Left colon (tissue), 2 donors: ENCODE data around the gene MED19. TPM values are rescaled to one million over a fixed set of nuclear protein-coding genes. Genes with fewer than 3 reads are reported as not detected.
"Not testable (repeated sequence)": the region's sequence is repeated elsewhere in the genome, so short reads cannot be mapped to it uniquely, and the experiment has no call there.

Experiments used
- ATAC-seq: fragments of 200-7000 bp; cut with Tn5 transposase; one replicate; pipeline ENCODE4 v1.9.1; 2020; ENCODE audit warnings: mild to moderate bottlenecking, moderate library complexity
- DNase-seq, 2 donors: peaks; one replicate each; pipeline ENCODE4 v3.0.0-alpha.2; 2020
- intact Hi-C, 2 donors: fragments of 100-400 bp; cut with DNase I in 1 of 2; cut with micrococcal nuclease in 1 of 2; formaldehyde crosslinking; loops; one replicate each; pipeline versions ENCODE4 v1.11.2 to v1.14.0; 2022; cut with DNase I, micrococcal nuclease
- total RNA-seq, 2 donors: library from RNA; stranded (reverse); fragmentation: NEBNext Ultra II Directional; extraction: Animal tissue kit (Norgen Biotek cat#: 25700); gene quantifications; one replicate each; pipeline ENCODE4 v1.2.1, GENCODE V29; 2021
- donor health status: DM: no; HTN: no; CAD: no.
- donor health status: DM: yes; HTN: yes; CAD: no.

Gene MED19
- total RNA-seq, 2 donors from 2014 or later = 10.4 to 12.1 TPM

DNA sequence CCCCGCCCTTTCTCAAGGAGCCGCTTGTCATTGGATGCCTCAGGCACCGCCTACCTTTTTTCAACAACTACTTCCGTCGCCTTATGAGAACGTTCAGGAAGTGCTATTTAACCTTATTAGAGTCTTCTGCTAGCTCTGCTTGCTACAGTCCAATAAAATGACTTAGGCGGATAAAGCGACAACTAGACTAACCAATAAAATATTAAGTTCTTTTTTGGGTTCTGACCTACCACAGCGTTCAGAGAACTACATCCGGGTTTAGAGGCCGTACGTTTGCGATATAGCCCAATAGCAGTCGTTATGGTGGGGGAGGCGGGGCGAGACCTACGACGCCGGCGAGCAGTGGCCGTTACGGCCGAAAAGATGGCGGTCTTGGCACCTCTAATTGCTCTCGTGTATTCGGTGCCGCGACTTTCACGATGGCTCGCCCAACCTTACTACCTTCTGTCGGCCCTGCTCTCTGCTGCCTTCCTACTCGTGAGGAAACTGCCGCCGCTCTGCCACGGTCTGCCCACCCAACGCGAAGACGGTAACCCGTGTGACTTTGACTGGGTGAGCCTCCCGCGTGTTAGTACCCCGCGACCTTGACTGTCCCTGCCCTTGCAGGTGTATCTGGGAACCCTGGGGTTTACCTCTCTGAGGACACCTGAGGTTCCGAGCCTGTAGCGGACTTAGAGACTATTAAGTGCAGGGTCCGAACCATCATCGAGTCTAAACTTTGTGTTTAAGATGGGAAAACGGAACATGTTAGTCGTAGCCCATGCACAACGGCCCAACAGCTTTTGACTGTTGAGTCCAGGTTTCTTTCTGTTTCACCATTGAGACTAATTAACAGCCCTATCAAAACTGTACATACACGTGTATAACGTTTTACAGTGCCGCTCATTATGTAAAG lies 488 bp upstream of the MED19 start, which contains the start of gene TMX2:
TMX2 (plus strand) TSS at position 338 of the 895 bp plus-strand sequence; CDS start at position 364, 26 bp downstream.
- DNase-seq = peak; percentile 95
- intact Hi-C loops = no loop called here

DNA sequence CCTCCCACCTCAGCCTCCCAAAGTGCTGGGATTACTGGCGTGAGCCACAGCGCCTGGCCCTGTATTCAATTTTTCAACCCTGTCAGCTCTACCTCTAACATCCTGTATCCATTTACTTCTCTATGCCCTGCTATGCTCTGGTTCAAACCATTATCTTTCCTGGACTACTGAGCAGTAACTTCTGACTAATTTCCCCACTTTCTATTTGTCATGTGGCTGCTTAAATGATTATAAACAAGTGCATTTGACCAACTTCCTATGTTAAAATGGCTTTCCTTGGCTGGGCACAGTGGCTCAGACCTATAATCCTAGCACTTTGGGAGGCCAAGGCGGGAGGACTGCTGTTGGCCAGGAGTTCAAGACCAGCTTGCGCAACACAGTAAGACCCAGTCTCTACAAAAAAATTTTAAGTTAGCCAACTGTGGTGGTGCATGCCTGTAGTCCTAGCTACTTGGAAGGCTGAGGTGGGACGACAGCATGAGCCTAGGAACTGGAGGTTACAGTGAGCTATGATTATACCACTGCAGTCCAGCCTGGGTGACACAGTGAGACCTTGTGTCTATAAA lies 2.1 kb downstream of the MED19 start:
- no peak for ATAC-seq
- DNase-seq = no peak
- intact Hi-C loops = no loop called here

More for the DNA sequence above, 488 bp upstream of the MED19 start, which contains the start of gene TMX2:
- peak; percentile 86 for ATAC-seq

DNA sequence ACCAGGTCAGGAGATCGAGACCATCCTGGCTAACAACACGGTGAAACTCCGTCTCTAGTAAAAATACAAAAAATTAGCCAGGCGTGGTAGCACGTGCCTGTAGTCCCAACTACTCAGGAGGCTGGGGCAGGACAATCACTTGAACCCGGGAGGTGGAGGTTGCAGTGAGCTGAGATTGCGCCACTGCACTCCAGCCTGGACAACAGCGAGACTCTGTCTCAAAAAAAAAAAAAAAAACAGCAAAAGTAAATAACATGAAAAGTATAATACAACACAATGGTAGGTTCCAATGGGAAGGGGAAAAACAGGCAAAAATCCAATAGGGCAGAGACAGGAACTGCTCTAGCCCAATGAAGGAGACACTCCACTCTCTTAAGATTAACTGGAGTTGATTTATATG lies 6.6 kb downstream of the MED19 start:
- DNase-seq, ATAC-seq, intact Hi-C loops: not testable (repeated sequence)

DNA sequence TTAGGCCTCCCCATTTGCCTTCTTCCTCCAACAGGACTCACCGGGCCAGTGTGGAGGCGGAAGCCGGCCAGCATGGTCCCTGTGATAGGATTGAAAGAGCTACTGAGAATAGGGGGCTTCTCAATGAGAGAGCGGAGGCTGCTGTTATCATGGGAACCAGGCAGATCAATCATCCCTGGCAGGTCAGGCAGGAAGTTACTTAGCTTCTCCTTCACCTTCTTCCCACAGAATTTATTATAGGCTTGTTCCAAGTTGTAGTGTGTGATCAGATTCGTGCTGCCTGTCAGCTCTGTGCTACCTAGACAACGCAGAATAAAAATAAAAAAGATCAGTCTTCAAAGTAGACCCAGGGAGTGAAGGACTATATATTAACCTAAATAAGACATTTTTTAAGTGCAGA lies 7.1 kb downstream of the MED19 start:
- ATAC-seq = no peak
- no peak for DNase-seq
- intact Hi-C loops = no loop called here

DNA sequence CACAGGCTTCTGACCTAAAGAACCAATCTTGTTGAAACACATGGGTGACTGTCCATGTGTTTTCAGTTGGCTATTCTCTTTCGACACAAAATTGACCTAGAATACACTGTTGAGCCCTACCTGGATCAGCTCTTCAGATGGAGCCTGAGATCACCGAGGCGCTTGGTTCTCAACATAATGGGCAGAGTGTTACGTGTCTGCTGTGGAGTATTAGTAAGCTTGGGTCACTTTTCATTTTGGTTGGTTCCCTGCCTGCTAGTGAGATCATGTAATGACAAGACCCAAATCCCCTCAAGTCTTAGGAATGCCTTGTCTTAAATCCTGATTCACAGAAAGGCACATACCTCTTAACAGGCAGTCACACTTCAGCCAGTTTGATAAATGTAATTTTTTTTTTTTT lies 8.7 kb downstream of the MED19 start:
- intact Hi-C loops = no loop called here
- no peak for ATAC-seq
- no peak for DNase-seq

DNA sequence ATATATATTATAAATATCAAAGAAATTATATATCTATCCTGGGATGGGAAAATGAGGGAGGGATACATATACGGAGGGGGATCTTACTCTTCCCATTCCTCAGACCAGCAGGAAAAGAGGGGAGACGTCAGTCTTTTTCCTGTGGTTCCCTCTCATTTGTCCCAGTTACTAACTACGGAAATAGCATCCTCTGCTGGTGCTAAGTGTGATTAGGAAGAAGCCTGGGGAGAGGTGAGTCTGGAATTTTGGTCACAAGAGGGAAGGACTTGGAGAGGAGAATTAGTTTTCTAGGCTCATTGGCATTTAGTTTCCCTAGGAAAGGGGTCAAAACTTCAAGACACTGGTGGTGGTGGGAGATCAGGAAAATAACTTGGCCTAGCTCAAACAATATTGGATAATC lies 11.6 kb downstream of the MED19 start:
- intact Hi-C loops = no loop called here
- ATAC-seq (no peak), DNase-seq (no peak)

DNA sequence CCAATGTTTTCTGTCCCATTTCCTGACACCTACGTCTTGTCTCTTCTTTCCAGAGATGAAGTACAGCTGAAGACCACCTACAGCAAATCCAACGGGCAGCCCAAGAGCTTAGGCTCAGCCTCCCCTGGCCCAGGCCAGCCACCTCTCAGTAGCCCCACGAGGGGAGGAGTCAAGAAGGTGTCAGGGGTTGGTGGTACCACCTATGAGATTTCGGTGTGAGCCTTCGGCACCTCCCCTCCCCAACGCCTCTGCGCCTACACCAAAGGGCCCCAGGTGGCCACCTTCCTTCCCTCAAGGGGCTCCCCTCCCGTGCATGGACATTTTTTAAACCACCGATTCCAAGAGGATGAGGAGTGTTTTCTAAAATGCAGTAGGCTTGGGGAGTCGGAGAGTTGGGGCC lies 12.2 kb downstream of the MED19 start:
- no peak for ATAC-seq
- intact Hi-C loops = no loop called here
- no peak for DNase-seq

DNA sequence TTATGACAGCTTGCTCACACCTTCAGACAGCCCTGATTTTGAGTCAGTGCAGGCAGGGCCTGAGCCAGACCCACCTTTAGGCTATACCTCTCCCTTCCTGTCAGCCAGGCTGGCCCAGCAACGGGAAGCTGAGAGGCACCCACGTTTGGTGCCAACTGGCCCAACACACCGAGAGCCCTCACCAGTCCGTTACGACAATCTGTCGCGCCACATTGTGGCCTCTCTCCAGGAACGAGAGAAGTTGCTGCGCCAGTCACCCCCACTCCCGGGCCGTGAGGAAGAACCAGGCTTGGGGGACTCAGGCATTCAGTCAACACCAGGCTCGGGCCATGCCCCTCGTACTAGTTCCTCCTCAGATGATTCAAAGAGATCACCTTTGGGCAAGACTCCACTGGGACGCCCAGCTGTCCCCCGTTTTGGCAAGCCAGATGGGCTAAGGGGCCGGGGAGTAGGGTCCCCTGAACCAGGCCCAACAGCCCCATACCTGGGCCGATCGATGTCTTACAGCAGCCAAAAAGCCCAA lies 13.1 kb downstream of the MED19 start:
- peak; percentile 21 for ATAC-seq
- intact Hi-C loops = no loop called here
- DNase-seq = no peak

DNA sequence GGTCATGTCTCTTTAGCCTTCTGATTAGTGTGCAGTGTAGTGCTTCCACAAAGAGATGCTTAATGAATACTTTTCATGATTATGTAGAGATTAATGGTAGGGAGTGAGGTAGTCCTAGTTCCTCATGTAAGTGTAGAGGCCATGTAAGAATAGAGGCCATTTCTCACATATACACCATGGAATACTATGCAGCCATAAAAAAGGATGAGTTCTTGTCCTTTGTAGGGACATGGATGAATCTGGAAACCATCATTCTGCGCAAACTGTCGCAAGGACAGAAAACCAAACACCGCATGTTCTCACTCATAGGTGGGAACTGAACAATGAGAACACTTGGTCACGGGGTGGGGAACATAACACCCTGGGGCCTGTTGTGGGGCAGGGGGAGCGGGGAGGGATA lies 21.5 kb downstream of the MED19 start:
- ATAC-seq, DNase-seq: not testable (repeated sequence)

DNA sequence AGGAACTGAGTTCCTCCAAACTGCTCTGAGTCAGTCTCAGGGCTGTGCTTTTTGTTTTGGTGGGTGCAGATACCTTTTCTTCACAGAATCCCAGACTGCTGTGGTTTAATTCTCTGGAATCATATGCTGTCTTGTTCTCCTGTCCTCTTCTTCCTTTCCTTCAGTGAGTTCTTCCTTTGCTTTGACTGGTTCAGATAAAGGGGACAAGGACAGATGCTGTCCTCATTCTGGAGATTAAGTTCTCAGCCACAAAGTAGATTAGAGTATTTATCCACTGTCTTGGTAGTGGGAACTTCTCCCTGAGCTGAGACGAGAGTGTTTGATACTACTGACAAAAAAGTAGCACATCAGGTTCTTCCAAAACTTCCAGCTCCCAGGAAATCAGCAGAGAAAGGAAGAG lies 30.8 kb downstream of the MED19 start:
- ATAC-seq (no peak), DNase-seq (no peak)
- intact Hi-C loops = no loop called here

More for the DNA sequence above, 21.5 kb downstream of the MED19 start:
- intact Hi-C loops = not testable (repeated sequence)

DNA sequence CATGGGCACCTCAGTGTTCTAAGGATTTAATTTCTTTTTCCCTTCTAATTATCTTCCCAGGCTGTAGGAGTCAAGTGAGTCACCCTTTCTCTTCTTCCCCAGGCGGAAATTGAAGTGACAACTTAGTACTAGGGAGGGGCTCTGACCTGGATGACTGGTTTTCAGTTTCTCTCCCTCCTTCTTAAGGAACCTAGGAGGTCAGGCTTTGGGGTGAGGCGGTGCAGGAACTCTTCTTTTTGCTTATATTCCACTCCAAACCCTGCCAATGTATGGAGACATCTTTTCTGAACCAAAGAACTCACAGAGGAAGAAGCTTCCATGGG lies 31.5 kb downstream of the MED19 start:
- ATAC-seq (peak; percentile 72), DNase-seq (no peak)
- intact Hi-C loops = no loop called here

DNA sequence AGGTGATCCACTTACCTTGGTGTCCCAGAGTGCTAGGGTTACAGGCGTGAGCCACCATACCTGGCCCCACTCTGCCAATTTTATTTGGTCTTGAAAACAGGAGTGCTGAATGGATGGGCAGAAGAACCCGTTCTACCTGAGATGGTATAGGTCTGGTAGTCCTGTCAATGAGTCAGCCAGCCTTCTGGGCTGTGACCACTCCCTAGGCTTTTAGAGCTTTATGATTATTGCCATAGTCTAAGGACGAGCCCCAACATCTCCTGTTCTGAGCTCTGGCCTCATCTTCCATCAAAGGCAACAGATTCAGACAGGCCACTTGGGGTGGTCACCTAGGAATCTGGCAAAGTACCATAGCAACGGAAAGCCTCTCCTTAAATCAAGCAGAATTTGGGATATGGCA lies 32.6 kb downstream of the MED19 start:
- intact Hi-C loops = no loop called here
- DNase-seq = no peak
- peak; percentile 89 for ATAC-seq

DNA sequence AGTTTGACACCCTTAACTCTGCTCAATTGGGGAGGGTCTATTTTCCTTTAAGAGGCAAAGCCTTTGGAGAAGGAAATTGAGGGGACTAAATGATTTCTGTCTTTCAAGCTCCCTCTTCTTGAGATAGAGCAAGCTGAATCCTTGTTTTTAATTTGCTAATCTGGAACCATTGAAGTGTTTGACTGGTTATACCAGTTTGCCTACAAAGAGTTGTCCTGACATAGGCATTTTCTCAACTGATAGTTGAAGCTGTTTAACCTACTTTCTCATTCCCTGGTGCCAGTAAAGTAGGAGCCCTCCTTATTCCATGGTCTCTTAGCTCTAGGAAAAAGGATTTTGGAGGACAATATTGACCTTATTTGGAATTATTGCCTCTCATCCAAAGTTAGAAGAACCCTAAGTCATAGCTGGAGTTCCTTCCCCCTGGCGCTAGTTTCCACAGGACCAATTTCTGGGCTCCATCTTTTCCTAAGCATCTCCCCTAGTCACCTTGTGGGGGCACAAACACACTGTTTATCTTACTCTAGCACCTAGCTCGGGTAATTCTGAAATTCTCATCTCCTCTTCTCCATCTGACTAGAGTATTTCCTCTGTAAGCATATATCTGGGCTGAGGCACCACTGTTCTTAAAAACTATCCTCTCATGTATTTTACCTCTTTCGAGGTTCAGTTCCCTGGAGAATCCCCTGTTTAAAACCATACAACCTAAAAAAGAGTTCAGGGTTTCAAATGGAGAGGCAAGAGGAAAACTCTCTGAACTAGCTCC lies 36.7 kb downstream of the MED19 start:
- ATAC-seq (no peak), DNase-seq (no peak)

DNA sequence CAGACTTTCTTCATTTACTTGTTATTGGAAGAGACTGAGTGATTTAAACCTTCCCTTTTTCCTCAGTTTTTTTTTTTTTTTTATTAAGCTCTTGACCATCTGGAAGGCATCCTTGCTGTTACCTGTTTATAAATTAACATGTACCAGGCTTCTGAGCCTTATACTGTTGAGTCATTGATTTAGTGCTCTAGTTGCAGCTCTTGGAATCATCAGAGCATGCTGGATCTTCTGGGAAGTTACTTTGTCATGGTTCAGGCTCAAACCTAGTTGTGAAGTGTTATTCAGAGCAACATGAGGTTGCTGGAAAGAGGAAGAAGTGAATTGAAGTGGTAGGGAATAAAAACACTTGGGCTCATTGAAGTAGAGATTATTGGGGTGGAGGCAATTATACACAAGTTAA lies 37.8 kb downstream of the MED19 start:
- ATAC-seq (no peak), DNase-seq (no peak)
- intact Hi-C loops = no loop called here

More for the DNA sequence above, 36.7 kb downstream of the MED19 start:
- intact Hi-C loops = no loop called here

DNA sequence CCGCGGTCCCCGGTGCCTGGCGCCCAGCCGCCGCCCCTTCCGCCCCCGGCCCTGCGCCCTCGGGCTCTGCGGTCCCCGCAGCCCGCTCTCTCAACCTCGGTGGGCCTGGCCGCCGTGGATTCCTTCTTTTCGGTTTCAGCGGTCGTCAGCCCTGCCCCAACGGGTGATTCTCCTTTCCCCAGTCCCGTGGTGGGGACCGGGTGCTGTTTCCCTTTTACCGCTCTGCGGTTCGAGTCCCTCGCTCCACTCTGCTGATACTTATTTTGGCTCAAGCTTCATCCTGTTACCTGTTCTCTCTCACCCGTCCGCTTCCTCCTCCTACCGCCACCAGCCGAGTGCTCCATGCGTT lies 43.6 kb downstream of the MED19 start:
- DNase-seq (no peak), ATAC-seq (peak; percentile 11)
- intact Hi-C loops = no loop called here

DNA sequence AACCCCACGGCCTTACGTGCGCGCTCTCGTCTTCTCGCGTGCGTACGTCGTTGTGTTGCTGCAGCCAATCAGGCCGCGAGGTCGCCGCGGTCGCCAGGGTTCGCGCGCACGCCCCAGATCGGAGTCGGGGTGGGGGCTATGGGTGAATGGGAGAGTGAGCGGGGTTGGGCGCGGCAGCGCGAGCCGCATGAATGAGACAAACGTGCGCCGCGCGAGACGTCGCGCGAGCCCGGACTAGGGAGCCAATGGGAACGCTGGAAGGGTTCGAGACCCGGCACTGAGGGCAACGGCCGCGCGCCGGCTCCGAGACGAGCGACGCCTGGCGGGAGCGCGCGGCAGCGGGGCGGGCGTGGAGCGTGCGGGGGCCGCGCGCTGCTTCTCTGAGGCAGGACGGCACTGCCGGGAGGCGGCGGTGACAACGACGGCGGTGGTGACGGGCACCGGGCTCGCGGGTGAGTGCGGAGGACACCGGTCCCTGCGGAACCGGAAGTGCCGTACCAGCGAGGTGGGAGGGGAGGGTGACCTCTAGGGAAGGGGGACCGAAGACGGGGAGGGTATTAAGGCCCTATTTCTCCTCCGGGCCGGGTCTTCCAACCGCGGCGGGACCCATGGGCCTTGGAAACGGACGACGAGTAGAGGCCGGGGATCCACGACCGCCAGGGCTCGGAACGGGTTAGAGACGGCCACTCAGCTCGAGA lies 44.1 kb downstream of the MED19 start, which contains the start of gene ZDHHC5:
ZDHHC5 (plus strand) TSS at position 379 of the 698 bp plus-strand sequence. CDS start 4,977 bp downstream, outside the sequence.
- DNase-seq = peak; percentile 99
- intact Hi-C loops = no loop called here
- ATAC-seq = peak; percentile 86

DNA sequence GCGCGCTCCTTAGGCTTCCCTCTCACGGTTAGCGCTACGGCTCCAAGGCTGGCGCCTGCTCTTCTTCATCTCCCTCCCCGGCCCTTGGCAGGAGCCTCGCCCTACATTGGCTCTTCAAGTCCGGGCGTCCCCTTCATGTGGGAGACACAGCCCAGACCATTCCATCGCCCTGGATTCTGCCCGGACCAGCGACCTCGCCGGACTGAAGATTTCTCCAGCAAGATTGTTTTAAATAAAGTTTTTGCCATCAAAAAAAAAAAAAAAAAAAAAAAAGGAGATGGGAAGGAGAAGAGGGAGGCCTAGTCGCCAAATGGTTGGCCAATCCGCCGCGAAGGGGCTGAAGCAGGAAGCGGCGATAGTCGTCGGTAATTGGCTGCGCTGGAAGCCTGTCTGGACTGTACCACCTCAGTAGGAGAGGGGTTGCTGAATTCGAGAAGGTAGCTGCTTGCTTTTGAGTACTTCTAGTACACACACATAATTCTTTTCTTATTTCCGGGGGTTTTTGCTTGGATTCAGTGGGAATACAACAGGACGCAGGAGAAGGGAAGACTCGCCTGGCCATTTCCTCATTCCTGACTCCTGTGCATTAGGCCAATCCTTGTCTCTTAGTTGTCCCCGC lies 44.8 kb downstream of the MED19 start:
- intact Hi-C loops = no loop called here
- DNase-seq = peak; percentile 93 to 99
- peak; percentile 79 for ATAC-seq

DNA sequence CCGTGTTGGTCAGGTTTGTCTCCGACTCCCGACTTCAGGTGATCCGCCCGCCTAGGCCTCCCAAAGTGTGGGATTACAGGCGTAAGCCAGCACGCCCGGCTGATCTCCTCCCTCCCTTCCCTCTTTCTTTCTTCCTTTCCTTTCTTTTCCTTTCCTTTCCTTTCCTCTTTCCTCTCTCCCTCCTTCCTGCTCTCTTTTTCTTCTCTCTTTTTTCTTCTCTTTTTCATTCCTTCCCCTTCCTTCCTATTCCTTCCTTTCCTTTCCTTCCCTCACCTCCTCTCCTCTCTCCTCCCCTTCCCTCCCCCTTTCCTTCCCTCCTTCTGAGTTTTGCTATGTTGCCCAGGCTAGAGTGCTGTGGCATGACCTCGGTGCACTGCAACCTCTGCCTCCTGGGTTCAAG lies 48.0 kb downstream of the MED19 start:
- intact Hi-C loops = no loop called here
- ATAC-seq = no peak
- DNase-seq = no peak
